ENCODE data around the gene MALAT1. TPM values are rescaled to one million over a fixed set of nuclear protein-coding genes. Genes with fewer than 3 reads are reported as not detected.

MALAT1 gene
- total and polyA plus RNA-seq, 2 of the 13 experiments (the other 11 are each of a cell fraction or from before 2014, with no cell fraction given), result 143 to 1,237 TPM

GRCh38 chr11:65506772-65507505 lies 8.1 kb downstream of the MALAT1 start (continued):
- no peak for TF ChIP-seq DRAP1 (CRISPR knock-in tag; IDR thresholded peaks at IDR 0.05)
- TF ChIP-seq ZNF230 (CRISPR knock-in tag; IDR thresholded peaks at IDR 0.05), result no peak
- TF ChIP-seq GLI4 (CRISPR knock-in tag; IDR thresholded peaks at IDR 0.05; ENCODE audit: borderline replicate concordance), result no peak
- no peak for TF ChIP-seq STAT6 (CRISPR knock-in tag; IDR thresholded peaks at IDR 0.05; ENCODE audit: borderline replicate concordance)
- no peak for TF ChIP-seq FOXM1 (CRISPR knock-in tag; IDR thresholded peaks at IDR 0.05)
- TF ChIP-seq CHCHD3 (CRISPR knock-in tag; IDR thresholded peaks at IDR 0.05), result no peak
- no peak for TF ChIP-seq AHR (CRISPR knock-in tag; IDR thresholded peaks at IDR 0.05)
- TF ChIP-seq ZNF749 (CRISPR knock-in tag; IDR thresholded peaks at IDR 0.05; ENCODE audit: borderline replicate concordance), result no peak
- no peak; a peak in 1 of 4 replicates for TF ChIP-seq ATF4 (CRISPR knock-in tag; IDR thresholded peaks at IDR 0.05)
- no peak for TF ChIP-seq ZNF138 (CRISPR knock-in tag; IDR thresholded peaks at IDR 0.05; ENCODE audit: low read depth)
- no peak for TF ChIP-seq AKNA (CRISPR knock-in tag; IDR thresholded peaks at IDR 0.05; ENCODE audit: borderline replicate concordance)
- no peak for TF ChIP-seq ZNF660 (CRISPR knock-in tag; IDR thresholded peaks at IDR 0.05; ENCODE audit: borderline replicate concordance, low read depth)
- TF ChIP-seq ZNF724P (CRISPR knock-in tag; IDR thresholded peaks at IDR 0.05; ENCODE audit: borderline replicate concordance), result 0 out of 2 replicates have a peak, but pooled peaks have one; percentile 70
- TF ChIP-seq SP4 (CRISPR knock-in tag; IDR thresholded peaks at IDR 0.05), result peak; percentile 33; the same call in 1 of the 2 replicates
- TF ChIP-seq HDAC2 (CRISPR knock-in tag; IDR thresholded peaks at IDR 0.05), result peak; percentile 15; the same call in 1 of the 2 replicates
- TF ChIP-seq JDP2 (CRISPR knock-in tag; IDR thresholded peaks at IDR 0.05; ENCODE audit: borderline replicate concordance), result no peak
- no peak for TF ChIP-seq ZNF235 (CRISPR knock-in tag; IDR thresholded peaks at IDR 0.05; ENCODE audit: borderline replicate concordance)
- TF ChIP-seq MEIS1 (CRISPR knock-in tag; IDR thresholded peaks at IDR 0.05; ENCODE audit: borderline replicate concordance), result no peak
- no peak for TF ChIP-seq ZNF691 (CRISPR knock-in tag; IDR thresholded peaks at IDR 0.05; ENCODE audit: borderline replicate concordance, low read depth)

Data from HepG2 (cell line).